Tibial nerve (tissue), 4 donors: ENCODE measurements around the gene AGPAT2. TPM values are rescaled to one million over a fixed set of nuclear protein-coding genes. Genes with fewer than 3 reads are reported as not detected.

Source experiments
- DNase-seq, 2 donors: peaks; one replicate each; pipeline ENCODE4 v3.0.0-alpha.2; 2019; ENCODE audit warnings: low spot score in 2 of 2
- H3K27ac ChIP-seq, 4 donors: fragments of 200-600 bp; sonication (generic) in 3 of 4; one replicate each; pipeline ENCODE4 v1.5.1; 2017 to 2019; ENCODE audit warnings: mild to moderate bottlenecking in 1 of 4
- H3K27me3 ChIP-seq, 2 donors: fragments of 200-600 bp; sonication (generic) in 1 of 2; one replicate each; pipeline versions ENCODE4 v1.5.1 to v1.6.0; 2017 to 2019
- H3K36me3 ChIP-seq, 3 donors: fragments of 200-600 bp; sonication (generic); one replicate each; pipeline ENCODE4 v1.5.1; 2018 to 2019
- H3K4me1 ChIP-seq, 4 donors: fragments of 200-600 bp; sonication (generic) in 3 of 4; one replicate each; pipeline ENCODE4 v1.5.1; 2017 to 2019
- H3K4me3 ChIP-seq, 4 donors: fragments of 200-600 bp; sonication (generic) in 3 of 4; one replicate each; pipeline ENCODE4 v1.5.1; 2017 to 2019; ENCODE audit warnings: mild to moderate bottlenecking in 1 of 4, moderate library complexity in 1 of 4
- H3K9me3 ChIP-seq, 4 donors: fragments of 200-600 bp; sonication (generic) in 3 of 4; one replicate each; pipeline ENCODE4 v1.5.1; 2017 to 2019
- CTCF ChIP-seq, 5 experiments: fragments of 200-600 bp in 3 of 5; fragments of 450-650 bp in 2 of 5; sonication (generic) in 3 of 5; IDR thresholded peaks; one replicate each; pipeline ENCODE4 v1.5.1; 2016 to 2019; ENCODE audit warnings: antibody characterized with exemption in 5 of 5, mild to moderate bottlenecking in 3 of 5, moderate library complexity in 2 of 5
- EP300 ChIP-seq, 2 donors: sonication (generic); formaldehyde crosslinking; IDR thresholded peaks; one replicate each; pipeline ENCODE4 v1.6.1; 2017; ENCODE audit warnings: antibody characterized with exemption in 2 of 2, mild to moderate bottlenecking in 1 of 2
- POLR2A ChIP-seq, 2 donors: fragments of 450-650 bp; IDR thresholded peaks; one replicate each; pipeline ENCODE4 v1.6.1; 2017; ENCODE audit warnings: antibody characterized with exemption in 2 of 2, mild to moderate bottlenecking in 2 of 2, moderate library complexity in 2 of 2
- WGBS, 2 donors: methylation state at CpG; one replicate each; pipeline ENCODE4 v1.1.5; 2018; 5-methylcytosine and 5-hydroxymethylcytosine counted together
- total RNA-seq, 4 donors: library from RNA; depleted of rRNA; stranded (reverse); fragments of >200 nt; gene quantifications; one replicate each; pipeline ENCODE4 v1.1.0, GENCODE V29; 2016

Gene AGPAT2
- total RNA-seq, 4 donors from 2014 or later: 79.6 to 292 (median 151) TPM

DNA sequence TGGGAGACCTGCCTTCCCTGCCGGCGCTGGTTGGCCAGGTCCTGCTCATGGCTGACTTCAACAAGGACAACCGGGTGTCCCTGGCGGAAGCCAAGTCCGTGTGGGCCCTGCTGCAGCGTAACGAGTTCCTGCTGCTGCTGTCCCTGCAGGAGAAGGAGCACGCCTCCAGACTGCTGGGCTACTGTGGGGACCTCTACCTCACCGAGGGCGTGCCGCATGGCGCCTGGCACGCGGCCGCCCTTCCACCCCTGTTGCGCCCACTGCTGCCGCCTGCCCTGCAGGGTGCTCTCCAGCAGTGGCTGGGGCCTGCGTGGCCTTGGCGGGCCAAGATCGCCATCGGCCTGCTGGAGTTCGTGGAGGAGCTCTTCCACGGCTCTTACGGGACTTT, 35.7 kb upstream of the AGPAT2 start:
- DNase-seq: no peak
- TF ChIP-seq POLR2A (IDR thresholded peaks at IDR 0.05) (no peak), CTCF (IDR thresholded peaks at IDR 0.05) (no peak), EP300 (IDR thresholded peaks at IDR 0.05) (no peak)
- H3K9me3 ChIP-seq: no peaks in the 10 kb centered on the region
- peaks cover 0 to 81% (median 30%) of the 10 kb centered on the region in 4 donors for H3K4me1 ChIP-seq
- H3K27me3 ChIP-seq: no peaks in the 10 kb centered on the region
- H3K27ac ChIP-seq: no peak overlapping the region
- H3K4me3 ChIP-seq: no peak overlapping the region
- 85 to 88% methylated on average over 19 to 22 of the region's 24 CpGs for WGBS, 2 donors
- H3K36me3 ChIP-seq: peaks cover 0 to 61% (median 21%) of the 10 kb centered on the region in 3 donors

GRCh38 chr9:136722093-136722968, 35.1 kb upstream of the AGPAT2 start:
- H3K9me3 ChIP-seq: no peaks in the 10 kb centered on the region
- no peak for TF ChIP-seq POLR2A (IDR thresholded peaks at IDR 0.05)
- no peak for TF ChIP-seq CTCF (IDR thresholded peaks at IDR 0.05)
- no peak for TF ChIP-seq EP300 (IDR thresholded peaks at IDR 0.05)
- peaks cover 0 to 61% (median 21%) of the 10 kb centered on the region in 3 donors for H3K36me3 ChIP-seq

GRCh38 chr9:136721339-136722092, 34.3 kb upstream of the AGPAT2 start:
- no peak for DNase-seq
- Histone ChIP-seq H3K36me3 (peaks cover 0 to 58% (median 21%) of the 10 kb centered on the region in 3 donors), H3K27me3 (peaks cover 0 to 6% of the 10 kb centered on the region in 2 donors), H3K27ac (no peak overlapping the region), H3K4me1 (peaks cover 0 to 70% (median 22%) of the 10 kb centered on the region in 4 donors), H3K9me3 (no peaks in the 10 kb centered on the region), H3K4me3 (no peak overlapping the region)
- TF ChIP-seq EP300 (IDR thresholded peaks at IDR 0.05) (no peak), CTCF (IDR thresholded peaks at IDR 0.05) (no peak), POLR2A (IDR thresholded peaks at IDR 0.05) (no peak)
- WGBS, 2 donors: 67 to 76% methylated on average over 20 to 27 of the region's 30 CpGs

More at GRCh38 chr9:136722093-136722968, 35.1 kb upstream of the AGPAT2 start:
- H3K4me3 ChIP-seq: no peak overlapping the region
- no peak overlapping the region for H3K27ac ChIP-seq
- H3K4me1 ChIP-seq: peaks cover 0 to 78% (median 29%) of the 10 kb centered on the region in 4 donors
- 78 to 80% methylated on average over 20 to 22 of the region's 31 CpGs for WGBS, 2 donors
- DNase-seq: no peak
- H3K27me3 ChIP-seq: peaks cover 0 to 4% of the 10 kb centered on the region in 2 donors

DNA sequence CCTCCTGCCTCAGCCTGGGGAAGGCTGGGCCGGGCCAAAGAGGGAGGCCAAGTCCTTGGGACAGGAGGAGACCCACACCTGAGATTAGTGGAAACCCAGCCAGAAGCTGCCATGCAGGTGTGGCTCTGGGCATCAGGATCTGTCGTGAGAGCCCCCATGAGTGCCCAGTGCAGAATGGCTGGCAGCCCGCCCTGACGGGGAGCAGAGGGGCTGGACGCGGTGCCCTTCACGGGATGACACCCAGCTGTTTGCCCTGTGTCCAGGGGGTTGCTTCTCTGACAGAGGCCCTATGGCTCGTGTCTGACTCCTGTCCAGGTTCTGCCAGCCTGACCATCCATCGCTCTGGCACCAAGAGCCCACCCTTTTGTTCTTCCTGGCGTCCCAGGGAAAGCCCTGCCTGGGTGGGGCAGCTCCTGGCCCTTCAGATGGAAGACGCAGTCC, 33.7 kb upstream of the AGPAT2 start:
- DNase-seq: no peak
- peaks cover 0 to 6% of the 10 kb centered on the region in 2 donors for H3K27me3 ChIP-seq
- H3K9me3 ChIP-seq: no peaks in the 10 kb centered on the region
- TF ChIP-seq EP300 (IDR thresholded peaks at IDR 0.05) (no peak), CTCF (IDR thresholded peaks at IDR 0.05) (no peak), POLR2A (IDR thresholded peaks at IDR 0.05) (no peak)
- H3K4me3 ChIP-seq: no peak overlapping the region
- H3K36me3 ChIP-seq: peaks cover 0 to 52% (median 16%) of the 10 kb centered on the region in 3 donors
- peaks cover 0 to 64% (median 16%) of the 10 kb centered on the region in 4 donors for H3K4me1 ChIP-seq
- peak overlapping the region in 2 of 4 donors; percentile 4 to 36 for H3K27ac ChIP-seq
- WGBS, 2 donors: 64% methylated on average over 5 to 11 of the region's 11 CpGs
